ENCODE measurements around the gene AXL.

Gene AXL

GRCh38 chr19:41302624-41303351 is 83.8 kb downstream of the AXL start:
- Histone ChIP-seq H3K4ac (ENCODE audit: low read depth, low read length) (no peak overlapping the region), H2AK5ac (ENCODE audit: low read length) (no peak overlapping the region), H3K18ac (ENCODE audit: low read length) (no peak overlapping the region), H3K27me3 (ENCODE audit: insufficient read depth, low read length, poor library complexity) (no peaks in the 10 kb centered on the region), H3K4me2 (ENCODE audit: low read length) (no peak overlapping the region), H3K23ac (ENCODE audit: low read length) (no peak overlapping the region), H2BK5ac (ENCODE audit: low read length) (no peak overlapping the region), H3K4me3 (ENCODE audit: low read length) (no peak overlapping the region), H3K79me2 (ENCODE audit: control insufficient read depth, insufficient read depth, low read length) (no peaks in the 10 kb centered on the region), H3K79me1 (ENCODE audit: low read length) (peaks cover 4% of the 10 kb centered on the region), H3K27ac (ENCODE audit: low read depth, low read length) (no peak overlapping the region), H2BK120ac (ENCODE audit: low read depth, low read length) (no peak overlapping the region), H3K9ac (ENCODE audit: low read length) (no peak overlapping the region), H4K5ac (ENCODE audit: low read length) (no peak overlapping the region), H4K8ac (ENCODE audit: low read depth, low read length) (no peak overlapping the region), H3K36me3 (ENCODE audit: control insufficient read depth, insufficient read depth, low read length) (peaks cover 49% of the 10 kb centered on the region), H3K56ac (ENCODE audit: low read length) (no peak overlapping the region), H3K4me1 (ENCODE audit: control insufficient read depth, low read depth, low read length) (no peaks in the 10 kb centered on the region), H2BK15ac (replicated peaks; ENCODE audit: low read depth) (no peak overlapping the region)
- no CpG with 5 or more reads among the region's 21 CpGs for WGBS (ENCODE audit: extremely low coverage, insufficient coverage, low lambda C conversion rate)
- no peak for DNase-seq

GRCh38 chr19:41303954-41304353 is 84.9 kb downstream of the AXL start:
- Histone ChIP-seq H3K4me2 (ENCODE audit: low read length) (no peak overlapping the region), H3K4ac (ENCODE audit: low read depth, low read length) (no peak overlapping the region), H3K27ac (ENCODE audit: low read depth, low read length) (no peak overlapping the region), H4K8ac (ENCODE audit: low read depth, low read length) (no peak overlapping the region), H3K56ac (ENCODE audit: low read length) (no peak overlapping the region), H3K36me3 (ENCODE audit: control insufficient read depth, insufficient read depth, low read length) (peaks cover 41% of the 10 kb centered on the region), H3K23ac (ENCODE audit: low read length) (no peak overlapping the region), H2BK120ac (ENCODE audit: low read depth, low read length) (no peak overlapping the region), H2AK5ac (ENCODE audit: low read length) (no peak overlapping the region), H3K4me1 (ENCODE audit: control insufficient read depth, low read depth, low read length) (no peaks in the 10 kb centered on the region), H4K5ac (ENCODE audit: low read length) (no peak overlapping the region), H3K9ac (ENCODE audit: low read length) (no peak overlapping the region), H2BK5ac (ENCODE audit: low read length) (no peak overlapping the region), H3K27me3 (ENCODE audit: insufficient read depth, low read length, poor library complexity) (no peaks in the 10 kb centered on the region), H3K18ac (ENCODE audit: low read length) (no peak overlapping the region), H3K4me3 (ENCODE audit: low read length) (no peak overlapping the region), H3K79me1 (ENCODE audit: low read length) (peaks cover 2% of the 10 kb centered on the region), H3K79me2 (ENCODE audit: control insufficient read depth, insufficient read depth, low read length) (no peaks in the 10 kb centered on the region), H2BK15ac (replicated peaks; ENCODE audit: low read depth) (no peak overlapping the region)
- WGBS (ENCODE audit: extremely low coverage, insufficient coverage, low lambda C conversion rate): no CpG with 5 or more reads among the region's 14 CpGs
- DNase-seq: no peak

DNA sequence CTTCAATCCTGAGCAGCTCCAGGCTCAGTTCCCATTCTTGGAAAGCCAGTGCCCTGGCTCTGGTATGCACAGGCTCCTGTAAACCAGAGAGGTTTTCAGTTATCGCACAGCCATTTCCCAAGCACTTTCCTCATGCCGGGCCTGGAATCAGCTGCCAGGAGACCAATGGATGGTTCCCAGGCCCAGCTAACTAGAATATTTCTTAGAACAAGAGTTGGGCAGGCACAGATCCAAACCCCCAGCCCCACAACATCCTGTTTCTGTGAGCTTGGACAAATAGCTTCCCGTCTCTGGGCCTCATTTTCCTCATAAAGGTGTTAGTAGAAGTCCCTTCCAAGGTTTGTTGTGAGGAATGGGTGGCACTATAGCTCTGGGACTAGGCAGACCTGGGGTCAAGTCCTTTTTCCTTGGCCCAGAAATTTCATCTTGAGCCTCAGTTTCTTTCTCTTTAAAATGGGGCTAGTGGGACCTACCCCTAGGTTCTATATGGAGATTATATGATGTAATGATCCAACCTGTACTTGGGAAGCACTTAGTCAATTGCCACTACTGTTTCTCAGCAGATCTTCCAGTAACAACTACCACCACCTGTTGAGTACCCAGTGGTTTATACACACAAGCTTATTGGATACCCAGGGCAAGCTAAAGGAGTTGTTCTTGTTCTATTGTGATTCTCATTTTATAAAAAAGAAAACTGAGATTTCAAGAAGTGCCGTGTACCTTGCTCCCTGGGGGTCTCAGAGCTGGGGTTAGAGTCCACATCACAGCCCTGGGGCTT is 85.9 kb downstream of the AXL start:
- Histone ChIP-seq H3K18ac (ENCODE audit: low read length) (no peak overlapping the region), H3K4me2 (ENCODE audit: low read length) (no peak overlapping the region), H2BK120ac (ENCODE audit: low read depth, low read length) (no peak overlapping the region), H4K8ac (ENCODE audit: low read depth, low read length) (no peak overlapping the region), H3K4ac (ENCODE audit: low read depth, low read length) (no peak overlapping the region), H3K4me3 (ENCODE audit: low read length) (no peak overlapping the region), H3K23ac (ENCODE audit: low read length) (no peak overlapping the region), H3K4me1 (ENCODE audit: control insufficient read depth, low read depth, low read length) (no peaks in the 10 kb centered on the region), H3K56ac (ENCODE audit: low read length) (no peak overlapping the region), H3K27ac (ENCODE audit: low read depth, low read length) (no peak overlapping the region), H2BK15ac (replicated peaks; ENCODE audit: low read depth) (no peak overlapping the region), H2AK5ac (ENCODE audit: low read length) (no peak overlapping the region), H3K79me1 (ENCODE audit: low read length) (peaks cover 2% of the 10 kb centered on the region), H2BK5ac (ENCODE audit: low read length) (no peak overlapping the region), H3K79me2 (ENCODE audit: control insufficient read depth, insufficient read depth, low read length) (no peaks in the 10 kb centered on the region), H4K5ac (ENCODE audit: low read length) (no peak overlapping the region), H3K9ac (ENCODE audit: low read length) (no peak overlapping the region), H3K27me3 (ENCODE audit: insufficient read depth, low read length, poor library complexity) (no peaks in the 10 kb centered on the region), H3K36me3 (ENCODE audit: control insufficient read depth, insufficient read depth, low read length) (peaks cover 34% of the 10 kb centered on the region)
- WGBS (ENCODE audit: extremely low coverage, insufficient coverage, low lambda C conversion rate): no CpG with 5 or more reads among the region's 4 CpGs
- no peak for DNase-seq

- Histone ChIP-seq H2BK120ac (ENCODE audit: low read depth, low read length) (no peak overlapping the region), H2AK5ac (ENCODE audit: low read length) (no peak overlapping the region), H4K5ac (ENCODE audit: low read length) (no peak overlapping the region), H3K4me1 (ENCODE audit: control insufficient read depth, low read depth, low read length) (no peaks in the 10 kb centered on the region), H3K4me2 (ENCODE audit: low read length) (no peak overlapping the region), H3K23ac (ENCODE audit: low read length) (no peak overlapping the region), H4K8ac (ENCODE audit: low read depth, low read length) (no peak overlapping the region), H2BK15ac (replicated peaks; ENCODE audit: low read depth) (no peak overlapping the region), H3K27ac (ENCODE audit: low read depth, low read length) (no peak overlapping the region), H2BK5ac (ENCODE audit: low read length) (no peak overlapping the region), H3K4ac (ENCODE audit: low read depth, low read length) (no peak overlapping the region), H3K9ac (ENCODE audit: low read length) (no peak overlapping the region), H3K27me3 (ENCODE audit: insufficient read depth, low read length, poor library complexity) (no peaks in the 10 kb centered on the region), H3K79me2 (ENCODE audit: control insufficient read depth, insufficient read depth, low read length) (peaks cover 4% of the 10 kb centered on the region), H3K18ac (ENCODE audit: low read length) (no peak overlapping the region), H3K79me1 (ENCODE audit: low read length) (peaks cover 2% of the 10 kb centered on the region), H3K4me3 (ENCODE audit: low read length) (no peak overlapping the region), H3K36me3 (ENCODE audit: control insufficient read depth, insufficient read depth, low read length) (peaks cover 29% of the 10 kb centered on the region), H3K56ac (ENCODE audit: low read length) (no peak overlapping the region)
- no CpG with 5 or more reads among the region's 13 CpGs for WGBS (ENCODE audit: extremely low coverage, insufficient coverage, low lambda C conversion rate)
- peak; percentile 70 for DNase-seq
Measured at GRCh38 chr19:41305927-41306793, 87.1 kb downstream of the AXL start.

GRCh38 chr19:41307090-41307875 is 88.3 kb downstream of the AXL start:
- Histone ChIP-seq H3K4ac (ENCODE audit: low read depth, low read length) (no peak overlapping the region), H2BK120ac (ENCODE audit: low read depth, low read length) (no peak overlapping the region), H3K27ac (ENCODE audit: low read depth, low read length) (no peak overlapping the region), H3K23ac (ENCODE audit: low read length) (no peak overlapping the region), H3K4me1 (ENCODE audit: control insufficient read depth, low read depth, low read length) (no peaks in the 10 kb centered on the region), H3K4me3 (ENCODE audit: low read length) (no peak overlapping the region), H3K27me3 (ENCODE audit: insufficient read depth, low read length, poor library complexity) (no peaks in the 10 kb centered on the region), H2BK15ac (replicated peaks; ENCODE audit: low read depth) (no peak overlapping the region), H2BK5ac (ENCODE audit: low read length) (no peak overlapping the region), H4K8ac (ENCODE audit: low read depth, low read length) (no peak overlapping the region), H3K18ac (ENCODE audit: low read length) (no peak overlapping the region), H3K79me1 (ENCODE audit: low read length) (peaks cover 6% of the 10 kb centered on the region), H3K79me2 (ENCODE audit: control insufficient read depth, insufficient read depth, low read length) (peaks cover 10% of the 10 kb centered on the region), H3K4me2 (ENCODE audit: low read length) (no peak overlapping the region), H2AK5ac (ENCODE audit: low read length) (no peak overlapping the region), H3K9ac (ENCODE audit: low read length) (no peak overlapping the region), H3K56ac (ENCODE audit: low read length) (no peak overlapping the region), H3K36me3 (ENCODE audit: control insufficient read depth, insufficient read depth, low read length) (peaks cover 23% of the 10 kb centered on the region), H4K5ac (ENCODE audit: low read length) (no peak overlapping the region)
- no peak for DNase-seq
- no CpG with 5 or more reads among the region's 8 CpGs for WGBS (ENCODE audit: extremely low coverage, insufficient coverage, low lambda C conversion rate)
